Activated CD4-positive, CD25-positive, alpha-beta regulatory T cell treated with anti-CD3 and anti-CD28 coated beads, Interleukin-2, amount 50 U/mL, for 24 hours (primary cell): ENCODE measurements around the gene F2RL3.

Experiments
- ATAC-seq, 2 donors: fragments of 150-1000 bp; cut with Tn5 transposase; one replicate each; pipeline ENCODE4 v1.10.0; 2021; ENCODE audit warnings: mild to moderate bottlenecking in 1 of 2, moderate library complexity in 1 of 2

F2RL3 gene

GRCh38 chr19:16875584-16876555 lies 12.9 kb upstream of the F2RL3 start:
- no peak for ATAC-seq

GRCh38 chr19:16876904-16877361 lies 11.9 kb upstream of the F2RL3 start:
- ATAC-seq = no peak

GRCh38 chr19:16877581-16877980 lies 11.2 kb upstream of the F2RL3 start:
- ATAC-seq = no peak

GRCh38 chr19:16878181-16878965 lies 10.4 kb upstream of the F2RL3 start:
- ATAC-seq = no peak

GRCh38 chr19:16880884-16881554 lies 7.8 kb upstream of the F2RL3 start:
- no peak for ATAC-seq

GRCh38 chr19:16882146-16882545 lies 6.7 kb upstream of the F2RL3 start:
- no peak for ATAC-seq

GRCh38 chr19:16883522-16883921 lies 5.3 kb upstream of the F2RL3 start:
- ATAC-seq = no peak

- no peak for ATAC-seq
Observed at GRCh38 chr19:16885166-16885565, 3.6 kb upstream of the F2RL3 start.

- no peak for ATAC-seq
Observed at GRCh38 chr19:16886305-16886880, 2.4 kb upstream of the F2RL3 start.

GRCh38 chr19:16887353-16888265 lies 1.2 kb upstream of the F2RL3 start:
- ATAC-seq = no peak

- ATAC-seq = no peak
Observed at GRCh38 chr19:16889366-16889882, 625 bp downstream of the F2RL3 start.

GRCh38 chr19:16889883-16890460 lies 1.2 kb downstream of the F2RL3 start:
- no peak for ATAC-seq

- ATAC-seq = no peak
Observed at GRCh38 chr19:16890461-16891184, 1.8 kb downstream of the F2RL3 start.

- ATAC-seq = no peak
Observed at GRCh38 chr19:16891696-16892382, 3.0 kb downstream of the F2RL3 start.

GRCh38 chr19:16892436-16892835 lies 3.6 kb downstream of the F2RL3 start:
- ATAC-seq = no peak

- no peak for ATAC-seq
Observed at GRCh38 chr19:16892868-16893685, 4.3 kb downstream of the F2RL3 start.

GRCh38 chr19:16893686-16893989 lies 4.8 kb downstream of the F2RL3 start:
- ATAC-seq = no peak

- ATAC-seq = no peak
Observed at GRCh38 chr19:16894080-16894479, 5.3 kb downstream of the F2RL3 start.
